Body of pancreas (tissue), 4 donors: Measurements from ENCODE around the gene MPC1.

Experiments
- CTCF ChIP-seq, 7 experiments: fragments of 450-650 bp in 4 of 7; fragments of 200-600 bp in 3 of 7; sonication (generic) in 3 of 7; IDR thresholded peaks; one replicate each; pipeline ENCODE4 v1.5.1; 2016 to 2019; ENCODE audit warnings: antibody characterized with exemption in 7 of 7
- POLR2A ChIP-seq, 3 donors: fragments of 450-650 bp; IDR thresholded peaks; one replicate each; pipeline ENCODE4 v1.6.1; 2016; ENCODE audit warnings: antibody characterized with exemption in 3 of 3, mild to moderate bottlenecking in 2 of 3

- no peak for TF ChIP-seq CTCF (IDR thresholded peaks at IDR 0.05)
- TF ChIP-seq POLR2A (IDR thresholded peaks at IDR 0.05) = no peak
Observed at GRCh38 chr6:166318227-166318626, 64.5 kb downstream of the MPC1 start.
